K562 (cell line): ENCODE data around the gene C2orf42. TPM values are rescaled to one million over a fixed set of nuclear protein-coding genes. Genes with fewer than 3 reads are reported as not detected.

Experiments used
- AFF4 ChIP-seq: sonication (generic); formaldehyde crosslinking; IDR thresholded peaks from 2 replicates; pipeline ENCODE4 v1.8.0; 2023; ENCODE audit warnings: mild to moderate bottlenecking, missing genetic modification reagents
- ARID2 ChIP-seq: fragments of 450-650 bp; IDR thresholded peaks from 2 replicates; pipeline ENCODE4 v1.6.1; 2017; ENCODE audit warnings: antibody characterized with exemption, mild to moderate bottlenecking
- BACH1 ChIP-seq: fragments of 200-800 bp; sonication (Bioruptor generic); IDR thresholded peaks from 2 replicates; pipeline ENCODE4 v1.6.1; 2016; ENCODE audit warnings: missing genetic modification characterization, missing compliant biosample characterization
- FOXM1 ChIP-seq, 2 experiments: fragments of 450-650 bp in 1 of 2; sonication (generic) in 1 of 2; formaldehyde crosslinking in 1 of 2; IDR thresholded peaks; 2 replicates each; pipeline versions ENCODE4 v1.6.1 to v1.9.0; 2017 to 2022; ENCODE audit warnings: low read depth in 2 of 2, mild to moderate bottlenecking in 2 of 2, missing genetic modification reagents in 1 of 2, moderate library complexity in 1 of 2
- FUS ChIP-seq: fragments of 200-400 bp; formaldehyde crosslinking; optimal IDR thresholded peaks from 2 replicates; pipeline ENCODE3; 2017; ENCODE audit warnings: low read depth, low read length
- NCOR1 ChIP-seq: fragments of 450-650 bp; IDR thresholded peaks from 2 replicates; pipeline ENCODE4 v1.6.1; 2016; ENCODE audit warnings: mild to moderate bottlenecking, moderate library complexity
- NONO ChIP-seq, 2 experiments: fragments of 200-400 bp in 1 of 2; fragments of 450-650 bp in 1 of 2; formaldehyde crosslinking in 1 of 2; IDR thresholded peaks; 2 replicates each; pipeline ENCODE4 v1.6.1; 2017; ENCODE audit warnings: low read depth in 2 of 2, mild to moderate bottlenecking in 2 of 2, moderate library complexity in 2 of 2, low read length in 1 of 2
- PHB ChIP-seq: fragments of 250-450 bp; sonication (Bioruptor Pico); IDR thresholded peaks from 2 replicates; pipeline ENCODE4 v1.5.0; 2021
- VEZF1 ChIP-seq: fragments of 200-800 bp; sonication (Bioruptor generic); IDR thresholded peaks from 2 replicates; pipeline ENCODE4 v1.6.1; 2017; ENCODE audit warnings: missing genetic modification characterization, missing compliant biosample characterization
- ZNF395 ChIP-seq: fragments of 200-800 bp; sonication (Bioruptor generic); IDR thresholded peaks from 2 replicates; pipeline ENCODE4 v1.6.1; 2017; ENCODE audit warnings: missing genetic modification characterization, missing compliant biosample characterization
- ZNF41 ChIP-seq: fragments of 250-450 bp; sonication (Bioruptor Pico); conservative IDR thresholded peaks from 2 replicates; pipeline ENCODE4 v1.4.0; 2020; ENCODE audit warnings: mild to moderate bottlenecking
- polyA plus RNA-seq, 8 experiments: library from polyadenylated mRNA; depleted of rRNA in 4 of 8; stranded (reverse) in 5 of 8; unstranded in 3 of 8; fragments of >200 nt; fragmentation: Nextera tagmentation in 2 of 8; fragmentation: Illumina TruSeq in 1 of 8; extraction: Ambion mirVana in 2 of 8; extraction: Trizol in 1 of 8; gene quantifications; 2 replicates each; pipeline versions ENCODE4 v1.2.1 to v1.2.3, GENCODE V29; 2011 to 2014; ENCODE audit warnings: inconsistent platforms in 1 of 8, missing spikeins in 1 of 8
- total RNA-seq, 7 experiments: library from RNA; depleted of rRNA in 6 of 7; stranded (reverse); fragments of >200 nt in 6 of 7; fragmentation: Illumina TruSeq in 2 of 7; extraction: Trizol in 2 of 7; gene quantifications; 2 replicates each; pipeline versions ENCODE4 v1.2.1 to v1.2.3, GENCODE V29; 2011 to 2021; ENCODE audit warnings: low replicate concordance in 1 of 7
- TF ChIP-seq, protein P1 (sequence below): fragments of 250-450 bp; sonication (Bioruptor Pico); IDR thresholded peaks from 2 replicates; pipeline ENCODE4 v1.4.0; 2020; ENCODE audit warnings: mild to moderate bottlenecking
- TF ChIP-seq, protein P2 (sequence below): IDR thresholded peaks from 3 replicates; pipeline ENCODE4 v1.6.1; 2011; ENCODE audit warnings: borderline replicate concordance, mild to moderate bottlenecking; ENCODE audit not compliant: insufficient read length, insufficient read depth

The C2orf42 gene
- total and polyA plus RNA-seq, 9 of the 15 experiments (the other 6 are each of a cell fraction or from before 2014, with no cell fraction given), result 4.6 to 10.9 (median 7.5) TPM

- TF ChIP-seq ZNF41 (CRISPR knock-in tag), result no peak
- 0 out of 2 replicates have a peak, but pooled peaks have one; percentile 29 for TF ChIP-seq BACH1 (tag)
- peak; percentile 47 for TF ChIP-seq FUS
- TF ChIP-seq AFF4 (CRISPR knock-in tag), result peak; percentile 77; the same call in 1 of the 2 replicates
- TF ChIP-seq, protein P1, sequence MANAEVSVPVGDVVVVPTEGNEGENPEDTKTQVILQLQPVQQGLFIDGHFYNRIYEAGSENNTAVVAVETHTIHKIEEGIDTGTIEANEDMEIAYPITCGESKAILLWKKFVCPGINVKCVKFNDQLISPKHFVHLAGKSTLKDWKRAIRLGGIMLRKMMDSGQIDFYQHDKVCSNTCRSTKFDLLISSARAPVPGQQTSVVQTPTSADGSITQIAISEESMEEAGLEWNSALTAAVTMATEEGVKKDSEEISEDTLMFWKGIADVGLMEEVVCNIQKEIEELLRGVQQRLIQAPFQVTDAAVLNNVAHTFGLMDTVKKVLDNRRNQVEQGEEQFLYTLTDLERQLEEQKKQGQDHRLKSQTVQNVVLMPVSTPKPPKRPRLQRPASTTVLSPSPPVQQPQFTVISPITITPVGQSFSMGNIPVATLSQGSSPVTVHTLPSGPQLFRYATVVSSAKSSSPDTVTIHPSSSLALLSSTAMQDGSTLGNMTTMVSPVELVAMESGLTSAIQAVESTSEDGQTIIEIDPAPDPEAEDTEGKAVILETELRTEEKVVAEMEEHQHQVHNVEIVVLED, result peak; percentile 6; the same call in 1 of the 2 replicates
- no peak for TF ChIP-seq PHB
- TF ChIP-seq, protein P2, sequence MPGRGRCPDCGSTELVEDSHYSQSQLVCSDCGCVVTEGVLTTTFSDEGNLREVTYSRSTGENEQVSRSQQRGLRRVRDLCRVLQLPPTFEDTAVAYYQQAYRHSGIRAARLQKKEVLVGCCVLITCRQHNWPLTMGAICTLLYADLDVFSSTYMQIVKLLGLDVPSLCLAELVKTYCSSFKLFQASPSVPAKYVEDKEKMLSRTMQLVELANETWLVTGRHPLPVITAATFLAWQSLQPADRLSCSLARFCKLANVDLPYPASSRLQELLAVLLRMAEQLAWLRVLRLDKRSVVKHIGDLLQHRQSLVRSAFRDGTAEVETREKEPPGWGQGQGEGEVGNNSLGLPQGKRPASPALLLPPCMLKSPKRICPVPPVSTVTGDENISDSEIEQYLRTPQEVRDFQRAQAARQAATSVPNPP, result no peak
- no peak for TF ChIP-seq ARID2
- peak; percentile 91 for TF ChIP-seq ZNF395 (CRISPR knock-in tag)
- TF ChIP-seq FOXM1 (IDR thresholded peaks at IDR 0.05; ENCODE audit: low read depth), result no peak
- peak; percentile 63; the same call in 1 of the 2 replicates for TF ChIP-seq FOXM1 (CRISPR knock-in tag; IDR thresholded peaks at IDR 0.05; ENCODE audit: low read depth)
- TF ChIP-seq NONO (IDR thresholded peaks at IDR 0.05; ENCODE audit: low read depth in 2 of 2, low read length in 1 of 2), result peak; percentile 49 to 79; a peak in 3 of 4 replicates
- peak; percentile 97 for TF ChIP-seq VEZF1
- TF ChIP-seq NCOR1, result no peak
Measured at GRCh38 chr2:70141902-70142589, 48.8 kb downstream of the C2orf42 start (continued).
